HTR-8/SVneo (cell line): Measurements from ENCODE around the gene SCN3A.

Experiments
- DNase-seq: peaks from one replicate; pipeline ENCODE4 v3.0.0; 2011; ENCODE audit warnings: low spot score, mixed read lengths; ENCODE audit not compliant: insufficient read length
- FAIRE-seq: peaks from 2 replicates; lab custom pipeline; 2011; peaks lifted over from hg19 to GRCh38; lab: Jason Lieb, UNC

Gene SCN3A

DNA sequence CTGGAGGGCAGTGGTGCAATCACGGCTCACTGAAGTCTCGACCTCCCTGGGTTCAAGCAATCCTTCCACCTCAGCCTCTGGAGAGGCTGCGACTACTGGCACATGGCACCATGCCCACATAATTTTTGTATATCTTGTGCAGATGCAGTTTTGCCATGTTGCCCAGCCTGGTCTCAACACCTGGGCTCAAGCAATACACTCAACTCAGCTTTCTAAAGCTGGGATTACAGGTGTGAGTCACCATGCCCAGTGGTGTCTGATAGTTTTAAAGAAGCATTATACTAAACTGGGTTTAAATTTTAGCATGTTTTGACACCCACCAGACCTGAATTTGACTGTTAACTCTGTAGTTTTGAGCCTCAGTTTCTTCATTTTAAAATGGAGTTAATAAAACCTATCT is 139.1 kb downstream of the SCN3A start:
- FAIRE-seq (no peak), DNase-seq (no peak)

DNA sequence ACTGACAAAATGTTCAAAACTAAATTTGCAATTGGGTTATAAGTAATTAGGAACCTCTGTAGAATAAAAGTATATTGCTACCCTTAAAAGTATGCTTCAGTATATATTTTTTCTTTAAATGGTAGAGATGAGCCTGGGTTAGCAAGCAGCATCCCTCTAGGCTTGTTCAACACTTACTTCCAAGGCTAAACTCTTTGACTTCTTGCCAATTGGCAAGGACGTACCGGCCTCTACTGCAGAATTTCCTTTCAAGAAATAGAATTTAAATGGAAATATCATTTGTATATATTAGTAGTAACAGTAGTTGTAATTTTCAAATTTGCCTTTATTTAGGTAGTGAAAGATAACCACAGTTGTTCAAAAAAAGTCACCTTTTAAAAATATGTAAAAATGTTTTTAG is 143.4 kb downstream of the SCN3A start:
- no peak for FAIRE-seq
- DNase-seq: no peak

DNA sequence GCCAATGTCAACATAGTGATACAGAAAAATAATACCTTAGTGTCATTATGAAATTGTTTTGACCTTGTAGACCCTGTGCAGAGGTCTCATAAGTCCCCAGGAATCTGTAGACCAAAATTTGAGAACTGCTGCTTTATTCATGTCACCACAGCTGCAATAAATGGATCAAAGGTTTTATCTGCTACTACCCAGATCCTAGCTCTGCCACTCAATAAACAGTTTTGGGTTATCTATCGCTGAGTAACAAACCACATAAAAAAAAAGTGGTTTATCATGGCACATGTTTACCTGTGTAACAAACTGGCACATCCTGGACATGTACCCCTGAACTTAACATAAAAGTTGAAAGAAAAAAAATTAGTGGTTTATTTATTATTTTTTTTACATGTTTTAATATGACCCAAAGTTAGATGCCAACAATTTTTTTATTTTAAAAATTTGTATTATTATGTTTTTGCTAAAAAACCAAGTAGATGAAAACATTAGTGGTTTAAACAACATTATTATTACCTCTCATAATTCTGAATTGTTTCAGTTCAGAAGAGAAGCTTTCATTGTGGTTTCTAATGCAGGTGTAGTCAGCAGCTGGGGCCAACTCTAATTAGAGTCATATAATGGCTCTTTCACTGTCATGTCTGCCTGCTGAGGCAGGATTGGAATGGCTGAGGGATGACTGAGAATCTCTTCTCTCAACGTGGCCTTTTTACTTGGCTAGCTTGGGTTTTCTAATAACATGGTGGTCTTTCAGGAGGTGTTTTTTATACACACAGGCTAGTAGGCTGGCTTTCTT is 145.2 kb downstream of the SCN3A start:
- DNase-seq (no peak), FAIRE-seq (no peak)

DNA sequence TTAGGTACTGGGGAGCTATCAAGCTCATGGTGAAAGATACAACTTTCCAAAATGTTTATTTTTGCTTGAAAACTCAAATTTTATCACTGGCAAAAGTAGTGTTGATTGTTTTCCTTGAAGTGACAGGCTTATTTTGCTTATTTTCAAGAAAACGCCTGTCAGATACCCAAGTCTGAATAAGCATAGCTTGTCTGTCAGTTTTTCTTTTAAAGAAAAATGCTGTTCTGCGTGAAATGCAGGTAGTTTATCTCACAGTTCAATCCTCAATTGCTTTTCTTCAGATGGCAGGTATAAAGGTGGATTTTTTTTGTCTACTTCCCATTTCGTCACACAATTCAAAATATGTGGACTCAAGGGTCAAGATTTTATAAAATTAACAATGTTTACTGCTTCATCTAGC is 145.9 kb downstream of the SCN3A start:
- FAIRE-seq (no peak), DNase-seq (no peak)

DNA sequence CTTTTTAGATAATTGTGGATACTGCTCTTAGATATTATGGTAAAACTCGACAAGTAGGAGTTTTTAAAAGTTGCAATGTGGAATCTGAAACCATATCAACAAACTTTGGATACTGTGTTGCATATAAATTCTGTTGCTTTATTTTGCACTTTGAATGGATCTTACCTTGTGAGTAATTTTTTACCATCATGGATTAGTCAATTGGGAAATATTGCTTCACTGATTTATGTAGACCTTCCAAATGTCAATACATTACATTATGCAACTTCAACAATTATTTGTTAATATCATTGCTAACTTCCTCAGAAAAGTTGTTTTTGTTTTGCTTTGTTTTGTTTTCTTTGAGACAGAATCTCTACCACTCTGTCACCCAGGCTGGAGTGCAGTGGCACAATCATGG is 146.5 kb downstream of the SCN3A start:
- FAIRE-seq: no peak
- DNase-seq: no peak

DNA sequence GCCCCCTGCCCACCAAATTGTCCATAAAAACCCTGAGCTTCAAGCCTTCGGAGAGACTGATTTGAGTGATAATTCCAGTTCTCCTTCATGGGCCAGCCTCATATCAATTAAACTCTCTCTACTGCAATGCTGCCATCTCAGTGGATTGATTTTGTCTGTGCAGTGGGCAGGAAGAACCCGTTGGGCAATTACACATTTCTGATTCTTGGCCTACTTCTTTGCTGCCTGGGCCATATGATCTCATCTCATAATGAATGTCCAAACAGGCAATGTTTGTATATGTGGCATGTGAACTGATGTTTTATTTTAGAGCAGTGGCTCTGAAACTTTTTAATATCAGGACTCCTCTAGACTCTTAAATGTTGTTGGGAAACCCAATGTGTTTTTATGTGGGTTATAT is 147.3 kb downstream of the SCN3A start:
- no peak for DNase-seq
- FAIRE-seq: no peak

DNA sequence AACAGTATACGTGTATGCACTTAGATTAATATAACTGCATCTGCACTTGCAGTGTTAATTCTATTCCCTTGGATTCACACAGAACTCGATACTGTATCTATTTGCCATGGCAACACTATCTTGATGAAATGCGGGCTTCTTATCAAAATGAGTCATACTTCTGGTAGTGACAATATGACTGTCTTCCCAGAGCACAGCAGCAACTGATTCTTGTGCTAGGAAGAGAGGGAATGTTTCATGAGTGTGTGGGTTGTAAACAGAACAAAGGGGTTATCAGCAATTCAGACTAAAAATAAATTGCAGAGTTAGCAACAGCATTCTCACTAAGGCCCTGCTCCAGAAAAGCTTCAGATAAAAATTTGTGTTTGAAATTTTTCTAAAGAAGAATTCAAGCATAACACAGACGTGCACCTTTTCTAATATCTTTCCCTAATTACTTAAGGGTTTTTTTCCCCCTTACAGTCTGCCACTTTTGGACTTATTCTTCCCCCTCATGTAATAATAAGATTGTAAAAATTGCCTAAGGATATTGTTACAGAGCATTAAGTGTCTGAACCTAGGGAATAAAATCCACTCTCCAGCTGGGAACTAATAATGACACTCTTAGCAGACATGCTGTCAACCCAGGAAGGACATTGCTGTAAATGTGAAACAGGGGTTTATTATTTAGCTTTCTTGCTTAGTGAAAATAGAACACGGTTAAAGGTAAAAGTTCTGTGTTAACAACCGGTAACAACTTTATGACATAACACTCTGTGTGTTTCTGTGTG is 148.6 kb downstream of the SCN3A start:
- DNase-seq (no peak), FAIRE-seq (peak; percentile 52)

DNA sequence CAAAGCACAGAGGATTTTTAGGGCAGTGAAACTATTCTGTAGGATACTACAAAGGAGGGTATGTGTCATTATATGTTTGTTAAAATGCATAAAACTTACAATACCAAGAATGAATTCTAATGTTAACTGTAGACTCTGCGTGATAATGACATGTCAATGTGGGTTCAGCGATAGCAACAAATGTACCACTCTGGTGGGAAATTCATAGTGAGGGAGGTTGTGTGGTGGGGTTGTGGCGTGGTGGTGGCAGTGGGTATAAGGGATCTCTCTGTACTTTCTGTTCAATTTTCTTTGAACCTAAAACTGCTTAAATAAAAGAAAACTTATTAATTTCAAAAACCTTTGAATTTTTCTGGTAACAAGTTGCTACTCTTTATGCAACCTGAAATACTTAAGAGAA is 149.2 kb downstream of the SCN3A start:
- DNase-seq (no peak), FAIRE-seq (no peak)

DNA sequence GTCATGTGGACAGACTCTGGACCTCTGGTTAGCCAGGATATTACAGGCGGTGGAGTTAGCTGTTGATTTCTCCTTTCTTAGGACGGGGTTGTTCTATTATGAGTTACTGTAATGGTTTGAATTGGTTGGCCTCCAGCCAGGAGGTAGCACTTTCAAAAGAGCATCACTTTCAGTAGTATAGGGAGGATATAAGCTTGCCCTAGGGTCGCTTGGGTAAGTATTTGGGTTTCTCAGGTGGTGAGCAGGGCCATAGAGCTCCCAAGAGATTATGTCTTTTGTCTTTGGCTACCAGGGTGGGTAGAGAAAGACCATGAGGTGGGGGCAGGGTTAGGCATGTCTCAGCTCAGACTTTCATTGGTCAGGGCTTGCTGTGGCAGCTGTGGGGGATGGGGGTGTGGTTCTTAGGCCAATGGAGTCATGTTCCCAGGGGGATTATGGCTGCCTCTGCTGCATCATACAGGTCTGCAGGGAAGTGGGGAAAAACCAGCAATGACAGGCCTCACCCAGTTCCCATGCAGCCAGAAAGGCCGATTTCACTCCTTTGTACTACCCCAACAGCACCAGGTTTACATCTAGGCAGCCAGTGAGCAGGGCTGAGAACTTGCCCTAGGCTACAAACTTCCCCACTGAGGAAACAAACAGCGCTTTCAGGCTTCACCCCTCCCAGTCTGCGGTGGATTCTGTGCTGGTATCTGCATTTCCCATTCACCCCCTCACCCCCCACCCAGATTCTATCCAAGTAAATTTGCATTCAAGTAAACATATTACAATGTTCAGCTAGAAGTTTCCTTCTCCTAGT is 159.1 kb downstream of the SCN3A start:
- FAIRE-seq (no peak), DNase-seq (no peak)
